COLO668 (cell line): ENCODE data around the gene ERO1A.

ENCODE experiments used
- DNase-seq: peaks from one replicate; lab custom pipeline; 2025; ENCODE audit not compliant: unreplicated experiment; lab: John Stamatoyannopoulos, UW

Gene ERO1A

DNA sequence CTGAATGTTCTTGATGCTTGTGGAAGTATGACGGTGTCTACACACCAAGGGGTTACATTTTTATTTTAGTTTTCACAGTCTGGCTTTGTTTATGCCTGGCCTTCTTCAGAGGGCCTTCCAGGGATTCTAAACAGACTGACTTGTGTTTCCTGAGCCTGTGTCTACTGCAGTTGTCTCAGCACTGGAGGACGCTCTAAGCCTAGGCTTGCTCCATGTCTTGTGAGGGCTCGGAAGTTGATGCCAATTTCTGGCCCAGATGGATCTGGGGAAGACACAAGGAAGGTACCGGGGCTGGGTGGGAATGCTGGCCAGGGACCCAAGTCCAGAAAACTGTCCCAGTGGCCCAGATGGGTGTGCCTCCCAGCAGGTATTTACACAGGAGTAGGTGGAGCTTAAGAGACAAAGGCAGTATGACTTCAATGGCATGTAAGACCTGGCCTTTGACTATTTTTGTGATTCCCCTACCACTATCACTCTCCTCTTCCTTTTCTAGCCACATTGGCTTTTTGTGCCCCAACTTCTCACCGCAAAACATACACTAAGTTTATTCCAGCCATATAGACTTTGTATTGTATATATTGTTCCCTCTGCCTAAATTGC is 85.8 kb downstream of the ERO1A start:
- no peak for DNase-seq

DNA sequence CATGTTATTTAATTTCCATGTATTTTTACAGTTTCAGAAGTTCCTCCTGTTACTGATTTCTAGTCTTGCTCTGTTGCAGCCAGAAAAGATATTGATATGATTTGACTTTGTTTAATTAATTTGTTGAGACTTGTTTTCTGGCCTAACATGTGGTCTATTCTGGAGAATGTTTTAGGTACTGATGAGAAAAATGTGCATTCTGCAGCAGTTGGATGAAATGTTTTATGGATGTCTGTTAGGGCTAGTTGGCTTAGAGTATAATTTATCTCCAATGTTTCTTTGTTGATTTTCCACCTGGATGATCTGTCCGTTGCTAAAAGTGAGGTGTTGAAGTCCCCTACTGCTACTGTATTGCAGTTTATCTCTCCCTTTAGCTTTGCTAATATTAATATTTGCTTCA is 88.3 kb downstream of the ERO1A start:
- no peak for DNase-seq

DNA sequence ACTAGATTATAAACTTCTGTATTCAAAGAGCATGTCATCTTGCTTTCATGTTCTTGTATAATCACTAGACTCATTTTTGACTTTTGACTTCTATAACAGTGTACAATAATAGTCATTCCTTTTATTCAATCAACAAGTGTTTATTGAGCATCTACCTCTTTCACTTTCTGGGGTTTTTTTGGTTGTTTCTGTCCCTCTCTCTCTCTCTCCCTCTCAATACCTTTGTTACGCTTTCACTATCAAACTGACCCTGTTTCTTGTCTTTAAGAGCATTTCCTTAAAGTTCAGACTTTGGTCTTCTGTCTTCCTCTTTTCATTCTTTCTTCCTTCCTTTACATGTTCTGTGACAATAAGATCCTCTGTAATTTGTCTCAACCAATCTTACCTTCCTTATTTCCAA is 93.2 kb downstream of the ERO1A start:
- DNase-seq, result no peak

DNA sequence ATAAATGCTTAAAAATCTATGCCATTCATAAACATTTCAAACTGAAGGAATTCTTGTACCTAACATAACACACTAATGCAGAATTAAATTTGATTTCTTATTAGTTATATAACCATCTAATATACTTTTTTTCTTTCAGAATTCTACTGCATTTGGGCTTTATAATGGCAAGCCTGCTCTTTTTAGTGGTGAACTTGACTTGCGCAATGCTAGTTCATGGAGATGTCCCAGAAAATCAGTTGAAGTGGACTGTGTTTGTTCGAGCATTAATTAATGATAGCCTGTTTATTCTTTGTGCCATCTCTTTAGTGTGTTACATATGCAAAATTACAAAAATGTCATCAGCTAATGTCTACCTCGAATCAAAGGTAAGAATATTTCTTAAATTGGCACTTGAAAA is 95.4 kb downstream of the ERO1A start:
- DNase-seq, result no peak

DNA sequence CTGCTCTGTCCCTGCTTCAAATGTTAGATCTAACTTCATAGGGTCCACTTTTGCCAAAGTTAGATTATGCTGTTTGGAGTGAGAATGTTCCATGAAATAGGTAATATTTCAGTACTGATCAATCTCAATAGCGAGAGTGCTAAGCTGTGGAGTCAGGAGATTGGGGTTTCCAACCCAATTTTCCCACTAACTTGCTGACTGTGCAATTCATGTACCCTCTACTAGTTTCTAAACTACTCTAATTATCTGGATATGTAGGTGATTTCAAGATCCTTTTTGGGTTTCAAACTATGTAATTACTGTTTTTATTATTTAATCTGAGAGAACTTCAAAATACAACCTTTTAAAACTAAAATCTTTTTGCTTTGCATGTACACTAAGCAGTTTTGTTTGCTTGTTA is 96.8 kb downstream of the ERO1A start:
- DNase-seq, result no peak

DNA sequence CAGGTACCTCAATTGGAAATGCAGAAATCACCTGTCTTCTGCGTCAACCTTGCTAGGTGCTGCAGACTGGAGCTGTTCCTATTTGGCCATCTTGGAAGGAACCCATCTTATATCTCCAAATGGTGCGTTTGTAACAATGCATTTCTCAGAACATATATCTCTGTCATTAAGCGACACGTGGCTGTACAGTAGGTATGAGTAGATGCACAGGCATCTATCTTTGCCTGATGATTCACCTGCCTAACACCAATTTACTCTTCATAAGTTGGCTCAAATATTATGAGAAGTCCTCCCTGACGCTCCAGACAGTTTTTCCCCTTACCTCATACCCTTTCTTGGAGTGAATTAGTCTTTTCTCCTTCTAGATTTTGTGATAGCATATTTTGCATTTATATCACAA is 98.5 kb downstream of the ERO1A start:
- DNase-seq, result no peak

DNA sequence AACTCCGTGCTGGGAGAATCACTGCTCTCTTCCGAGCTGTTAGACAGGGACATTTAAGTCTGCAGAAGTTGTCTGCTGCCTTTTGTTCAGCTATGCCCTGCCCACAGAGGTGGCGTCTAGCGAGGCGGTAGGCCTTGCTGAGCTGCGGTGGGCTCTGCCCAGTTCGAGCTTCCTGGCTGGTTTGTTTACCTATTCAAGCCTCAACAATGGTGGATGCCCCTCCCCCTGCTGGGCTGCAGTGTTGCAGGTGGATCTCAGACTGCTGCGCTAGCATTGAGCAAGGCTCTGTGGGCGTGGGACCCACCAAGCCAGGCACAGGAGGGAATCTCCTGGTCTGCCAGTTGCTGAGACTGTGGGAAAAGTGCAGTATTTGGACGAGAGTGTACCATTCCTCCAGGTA is 99.0 kb downstream of the ERO1A start:
- DNase-seq, result no peak

DNA sequence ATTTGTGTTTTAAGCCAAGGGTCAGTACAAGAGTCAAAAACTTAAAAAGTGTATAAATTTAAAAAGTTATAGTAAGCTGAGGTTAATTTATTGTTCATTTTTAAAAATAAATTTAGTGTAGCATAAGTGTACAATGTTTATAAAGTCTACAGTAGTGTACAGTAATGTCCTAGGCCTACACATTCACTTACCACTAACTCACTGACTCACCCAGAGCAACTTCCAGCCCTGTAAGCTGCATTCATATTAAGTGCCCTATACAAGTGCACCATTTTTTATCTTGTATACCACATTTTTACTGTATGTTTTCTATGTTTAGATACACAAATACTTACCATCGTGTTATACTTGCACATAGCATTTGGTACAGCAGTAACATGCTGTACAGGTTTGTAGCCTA is 105.0 kb downstream of the ERO1A start:
- no peak for DNase-seq
